KMS-11 (cell line): ENCODE measurements around the gene SVIP.

Experiments used
- H2AFZ ChIP-seq: fragments of 200-600 bp; sonication (generic); 2 replicates; pipeline ENCODE4 v1.6.1; 2016; ENCODE audit warnings: antibody characterized with exemption, mixed run types, low read depth
- H3K27ac ChIP-seq: fragments of 200-600 bp; sonication (generic); 2 replicates; pipeline ENCODE4 v1.6.1; 2016; ENCODE audit warnings: mild to moderate bottlenecking, mixed run types
- H3K27me3 ChIP-seq: fragments of 200-600 bp; sonication (generic); 2 replicates; pipeline ENCODE4 v1.6.1; 2017; ENCODE audit warnings: mild to moderate bottlenecking, low read depth, mixed run types, moderate library complexity; ENCODE audit not compliant: insufficient read depth
- H3K36me3 ChIP-seq: fragments of 200-600 bp; sonication (generic); 2 replicates; pipeline ENCODE4 v1.6.1; 2017; ENCODE audit warnings: mild to moderate bottlenecking, mixed run types; ENCODE audit not compliant: insufficient read depth
- H3K4me1 ChIP-seq: fragments of 200-600 bp; sonication (generic); 2 replicates; pipeline ENCODE4 v1.6.1; 2016; ENCODE audit warnings: mild to moderate bottlenecking, low read depth, mixed run types; ENCODE audit not compliant: poor library complexity, severe bottlenecking
- H3K4me2 ChIP-seq: fragments of 200-600 bp; sonication (generic); 2 replicates; pipeline ENCODE4 v1.7.0; 2016; ENCODE audit warnings: mild to moderate bottlenecking, mixed run types
- H3K4me3 ChIP-seq: fragments of 200-600 bp; sonication (generic); IDR thresholded peaks from 2 replicates; pipeline ENCODE4 v1.6.1; 2017; ENCODE audit warnings: low read depth, low read length, mixed read lengths; ENCODE audit not compliant: insufficient read depth
- H3K79me2 ChIP-seq: fragments of 200-600 bp; sonication (generic); 2 replicates; pipeline ENCODE4 v1.6.1; 2016; ENCODE audit warnings: low read depth, mixed run types; ENCODE audit not compliant: insufficient read depth
- H3K9ac ChIP-seq: fragments of 200-600 bp; sonication (generic); 2 replicates; pipeline ENCODE4 v1.6.1; 2016; ENCODE audit warnings: mild to moderate bottlenecking, mixed run types
- H4K20me1 ChIP-seq: fragments of 200-600 bp; sonication (generic); 2 replicates; pipeline ENCODE4 v1.6.1; 2016; ENCODE audit warnings: mild to moderate bottlenecking, mixed run types; ENCODE audit not compliant: insufficient read depth
- CTCF ChIP-seq: fragments of 200-600 bp; sonication (generic); conservative IDR thresholded peaks from 2 replicates; pipeline ENCODE4 v1.6.1; 2017; ENCODE audit warnings: low read depth, mild to moderate bottlenecking, antibody characterized with exemption, low read length, moderate library complexity, mixed read lengths

The SVIP gene

DNA sequence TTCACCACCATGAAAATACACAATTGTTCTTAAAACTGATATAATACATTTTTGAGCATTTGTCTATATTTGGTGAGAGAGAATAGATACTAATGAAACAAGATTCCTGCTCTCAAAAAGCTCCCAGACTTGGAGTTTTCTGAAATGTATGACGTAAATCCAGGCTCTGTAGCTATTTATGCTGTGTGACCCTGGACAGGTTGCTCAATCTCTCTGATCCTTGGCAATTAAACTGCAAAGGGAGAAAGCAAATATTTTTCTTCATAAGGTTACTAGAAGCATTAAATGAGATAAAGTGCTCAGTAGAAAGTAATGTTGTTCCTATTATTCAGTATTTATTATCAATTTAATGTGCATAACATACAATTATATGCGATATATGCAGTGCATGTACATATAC is 42.5 kb downstream of the SVIP start:
- no peaks in the 10 kb centered on the region for H3K36me3 ChIP-seq
- TF ChIP-seq CTCF = no peak
- H4K20me1 ChIP-seq = no peaks in the 10 kb centered on the region
- H3K9ac ChIP-seq = no peak overlapping the region
- no peak overlapping the region for H2AFZ ChIP-seq
- H3K4me3 ChIP-seq = no peak overlapping the region
- H3K4me2 ChIP-seq = peak overlapping the region; percentile 33
- no peaks in the 10 kb centered on the region for H3K27me3 ChIP-seq
- no peak overlapping the region for H3K27ac ChIP-seq
- H3K79me2 ChIP-seq = no peaks in the 10 kb centered on the region
- peaks cover 24% of the 10 kb centered on the region for H3K4me1 ChIP-seq

- Histone ChIP-seq H3K4me1 (peaks cover 24% of the 10 kb centered on the region), H3K9ac (no peak overlapping the region), H2AFZ (no peak overlapping the region), H3K4me3 (no peak overlapping the region), H3K4me2 (peak overlapping the region; percentile 33), H3K79me2 (no peaks in the 10 kb centered on the region), H3K36me3 (no peaks in the 10 kb centered on the region), H3K27ac (no peak overlapping the region; the same call in 1 of the 2 replicates), H3K27me3 (no peaks in the 10 kb centered on the region), H4K20me1 (no peaks in the 10 kb centered on the region)
- TF ChIP-seq CTCF = no peak
Measured at GRCh38 chr11:22786475-22786874, 43.1 kb downstream of the SVIP start.

DNA sequence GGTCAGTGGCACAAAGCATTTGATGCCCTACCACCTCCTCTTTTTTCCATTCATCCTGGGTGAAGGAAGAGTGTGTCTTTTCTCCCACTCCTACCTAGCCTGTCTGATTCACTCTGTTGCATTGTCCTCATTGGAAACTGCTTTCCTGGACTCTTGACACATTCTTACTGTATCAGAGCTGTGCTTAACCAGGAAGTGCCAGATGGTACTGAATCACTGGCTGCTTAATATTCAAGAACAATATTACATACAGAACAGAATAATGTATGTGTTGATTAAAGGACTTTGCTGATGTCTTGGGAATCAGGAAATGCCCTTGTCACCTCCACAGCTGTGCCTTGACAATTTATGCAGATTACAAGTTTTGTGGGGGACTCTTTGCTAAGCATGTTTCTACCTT is 44.4 kb downstream of the SVIP start:
- Histone ChIP-seq H3K4me1 (peaks cover 31% of the 10 kb centered on the region), H4K20me1 (no peaks in the 10 kb centered on the region), H3K79me2 (no peaks in the 10 kb centered on the region), H3K27ac (no peak overlapping the region), H3K36me3 (no peaks in the 10 kb centered on the region), H2AFZ (no peak overlapping the region), H3K4me3 (no peak overlapping the region), H3K4me2 (no peak overlapping the region), H3K9ac (no peak overlapping the region), H3K27me3 (no peaks in the 10 kb centered on the region)
- TF ChIP-seq CTCF = no peak

GRCh38 chr11:22780952-22781593 is 48.5 kb downstream of the SVIP start:
- H2AFZ ChIP-seq = no peak overlapping the region
- H3K4me1 ChIP-seq = peaks cover 26% of the 10 kb centered on the region
- no peak overlapping the region for H3K4me2 ChIP-seq

More at GRCh38 chr11:22780952-22781593, 48.5 kb downstream of the SVIP start:
- TF ChIP-seq CTCF = no peak
- H3K79me2 ChIP-seq = no peaks in the 10 kb centered on the region
- no peaks in the 10 kb centered on the region for H3K36me3 ChIP-seq
- no peak overlapping the region for H3K4me3 ChIP-seq
- no peaks in the 10 kb centered on the region for H3K27me3 ChIP-seq
- H4K20me1 ChIP-seq = no peaks in the 10 kb centered on the region
- no peak overlapping the region for H3K27ac ChIP-seq
- no peak overlapping the region for H3K9ac ChIP-seq
